Activated effector memory CD4-positive, alpha-beta T cell treated with anti-CD3 and anti-CD28 coated beads, Interleukin-2, amount 50 U/mL, for 16 hours (primary cell): ENCODE data around the gene CHRDL2.
A peak's percentile ranks its signal among the peaks of the same experiment; 100 is the strongest.
"Not testable (repeated sequence)": the region's sequence is repeated elsewhere in the genome, so short reads cannot be mapped to it uniquely, and the experiment has no call there.

Experiments
- DNase-seq: peaks from one replicate; pipeline ENCODE4 v3.0.0-alpha.2; 2020

Gene CHRDL2

GRCh38 chr11:74731301-74732094 lies at the start of gene CHRDL2:
Gene CHRDL2, minus strand, starts transcription at chr11:74731426. Its CDS starts 538 bp downstream, at chr11:74730888.
- no peak for DNase-seq

DNA sequence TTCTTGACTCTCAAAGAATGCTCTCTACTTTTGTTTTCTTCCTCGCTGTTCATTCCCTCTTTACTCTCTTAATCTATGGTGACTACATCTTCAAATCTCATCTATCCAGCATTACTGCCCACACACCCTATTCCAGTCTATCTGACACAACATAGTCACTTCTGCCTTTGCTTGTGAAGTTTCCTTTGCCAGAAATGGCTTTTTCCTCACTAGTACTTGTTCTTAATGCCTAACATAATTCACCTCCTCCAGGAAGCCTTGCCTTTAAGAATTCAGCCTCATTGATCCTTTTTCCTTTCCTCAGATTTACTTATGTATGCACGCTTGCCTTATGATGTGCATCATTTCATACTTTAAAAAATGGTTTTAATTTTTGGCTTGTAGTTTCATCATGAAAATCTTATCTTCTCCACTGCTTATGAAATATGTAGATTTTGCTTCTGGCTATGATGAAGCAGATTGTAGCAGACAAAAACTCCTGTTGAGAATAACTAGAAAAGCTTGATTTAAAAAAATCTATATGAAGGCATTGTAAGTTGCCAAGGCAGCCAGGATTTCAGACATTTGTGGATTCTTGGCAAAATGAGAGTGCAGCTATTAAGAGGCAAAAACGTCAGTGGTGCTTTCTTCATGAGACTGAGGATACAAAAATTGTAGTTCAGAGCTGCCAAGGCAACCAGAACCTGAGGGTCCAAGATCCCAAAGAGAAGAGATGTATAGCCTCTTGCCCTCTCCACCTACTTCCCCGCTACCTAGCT lies 49.2 kb upstream of the CHRDL2 start:
- no peak for DNase-seq

GRCh38 chr11:74778581-74778980 lies 47.4 kb upstream of the CHRDL2 start:
- no peak for DNase-seq

DNA sequence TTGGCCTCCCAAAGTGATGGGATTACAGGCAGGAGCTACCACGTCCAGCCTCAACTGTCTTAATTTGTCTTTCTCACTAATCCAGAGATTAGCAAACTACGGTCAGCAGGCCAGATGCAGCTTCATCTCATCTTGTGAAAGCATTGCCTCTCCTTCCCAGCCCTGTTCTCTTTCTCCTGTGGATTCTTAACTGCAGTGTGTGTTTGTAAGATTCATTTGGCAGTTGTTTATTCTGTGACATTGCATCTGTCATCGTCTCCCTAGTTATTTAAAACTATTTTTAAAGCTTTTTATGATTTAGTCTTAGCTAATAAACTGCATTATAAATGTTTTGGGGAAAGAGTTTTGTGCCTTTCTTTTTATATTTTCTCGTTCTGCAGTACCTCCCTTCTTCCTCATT lies 46.7 kb upstream of the CHRDL2 start:
- DNase-seq, result no peak

DNA sequence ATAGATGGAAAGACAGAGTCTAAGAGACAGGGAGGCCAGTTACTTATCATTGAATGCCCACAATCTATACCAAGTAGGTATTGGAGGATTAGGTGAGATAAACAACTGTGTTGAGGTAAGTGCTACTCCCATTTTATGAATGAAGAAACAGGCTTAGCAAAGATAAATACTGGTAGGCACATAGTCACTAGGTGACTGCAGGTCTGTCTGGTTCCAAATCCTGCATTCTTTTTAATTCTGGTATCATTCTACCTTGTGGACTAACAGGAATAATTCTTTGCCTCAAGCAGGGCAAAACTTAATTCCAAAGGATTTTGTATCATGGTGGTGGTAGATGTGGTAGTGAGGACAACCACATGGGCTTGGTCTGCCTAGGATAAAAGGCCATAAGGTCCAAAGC lies 45.8 kb upstream of the CHRDL2 start:
- DNase-seq, result no peak

- no peak for DNase-seq
Measured at GRCh38 chr11:74776546-74776945, 45.3 kb upstream of the CHRDL2 start.

GRCh38 chr11:74775762-74776161 lies 44.5 kb upstream of the CHRDL2 start:
- no peak for DNase-seq

- no peak for DNase-seq
Measured at GRCh38 chr11:74773476-74773875, 42.2 kb upstream of the CHRDL2 start.

DNA sequence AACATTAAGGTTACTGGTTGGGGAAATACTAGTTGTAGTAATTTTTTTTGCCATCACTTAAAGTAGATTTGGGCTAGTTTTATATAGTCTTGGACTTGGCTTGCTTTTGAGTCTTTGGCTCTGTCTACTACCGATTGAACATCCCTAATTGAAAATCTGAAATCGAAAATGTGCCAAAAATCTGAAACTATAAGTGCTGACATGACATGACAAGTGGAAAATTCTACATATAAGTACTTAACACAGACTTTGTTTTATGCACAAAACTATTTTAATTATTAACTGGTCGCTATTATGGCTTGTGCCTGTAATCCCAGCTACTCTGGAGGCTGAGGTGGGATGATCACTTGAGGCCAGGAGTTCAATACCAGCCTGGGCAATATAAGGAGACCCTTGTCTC lies 39.9 kb upstream of the CHRDL2 start:
- DNase-seq, result no peak

GRCh38 chr11:74770456-74770855 lies 39.2 kb upstream of the CHRDL2 start:
- DNase-seq, result no peak

DNA sequence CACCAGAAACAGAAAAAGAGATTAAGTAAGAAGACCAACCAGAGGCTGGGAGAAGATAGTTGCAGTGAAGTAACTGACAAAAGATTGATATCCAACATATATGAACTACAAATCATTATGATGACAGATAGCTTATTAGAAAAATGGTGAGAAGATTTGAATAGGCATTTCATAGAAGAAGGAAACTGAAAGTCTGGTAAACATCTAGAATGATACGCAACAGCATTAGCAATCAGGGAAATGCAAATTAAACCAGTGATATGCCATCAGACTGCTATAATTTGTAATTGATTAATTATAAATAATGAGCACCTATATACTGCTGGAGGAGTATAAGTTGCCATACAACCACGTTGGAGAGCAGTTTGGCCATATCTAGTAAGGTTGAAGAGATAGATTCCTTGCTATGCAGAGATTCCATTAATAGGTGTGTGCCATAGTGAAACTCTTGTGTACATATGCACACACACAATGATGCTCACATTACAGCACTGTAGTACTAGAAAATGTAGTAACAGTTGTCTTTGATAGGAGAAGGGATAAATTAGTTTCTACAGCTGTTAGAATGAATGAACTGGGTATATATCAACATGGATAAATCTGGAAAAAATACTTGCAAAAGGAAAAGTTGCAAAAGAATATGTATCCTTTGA lies 38.0 kb upstream of the CHRDL2 start:
- DNase-seq, result no peak

GRCh38 chr11:74768172-74768651 lies 37.0 kb upstream of the CHRDL2 start:
- DNase-seq, result peak; percentile 68

- no peak for DNase-seq
Measured at GRCh38 chr11:74766905-74767304, 35.7 kb upstream of the CHRDL2 start.

DNA sequence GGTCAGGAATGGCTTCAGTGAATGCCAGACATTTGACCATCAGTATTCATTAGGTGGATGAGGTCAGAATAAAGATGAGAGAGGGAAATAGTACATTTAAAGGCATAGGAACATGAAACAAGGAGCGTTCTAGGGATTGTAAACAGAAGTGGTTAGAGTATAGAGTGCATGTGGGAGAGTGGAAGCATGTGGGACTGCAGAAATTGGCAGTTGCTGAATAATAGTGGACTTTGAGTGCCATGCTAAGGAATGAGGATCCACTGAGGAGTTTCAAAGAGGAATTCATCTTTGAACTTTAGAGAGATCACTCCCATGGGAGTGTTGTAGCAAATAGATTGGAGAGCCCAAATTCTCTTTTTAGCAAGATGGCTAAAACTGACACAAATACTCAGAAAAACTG lies 25.3 kb upstream of the CHRDL2 start:
- DNase-seq, result no peak

- no peak for DNase-seq
Measured at GRCh38 chr11:74755395-74755995, 24.3 kb upstream of the CHRDL2 start.

DNA sequence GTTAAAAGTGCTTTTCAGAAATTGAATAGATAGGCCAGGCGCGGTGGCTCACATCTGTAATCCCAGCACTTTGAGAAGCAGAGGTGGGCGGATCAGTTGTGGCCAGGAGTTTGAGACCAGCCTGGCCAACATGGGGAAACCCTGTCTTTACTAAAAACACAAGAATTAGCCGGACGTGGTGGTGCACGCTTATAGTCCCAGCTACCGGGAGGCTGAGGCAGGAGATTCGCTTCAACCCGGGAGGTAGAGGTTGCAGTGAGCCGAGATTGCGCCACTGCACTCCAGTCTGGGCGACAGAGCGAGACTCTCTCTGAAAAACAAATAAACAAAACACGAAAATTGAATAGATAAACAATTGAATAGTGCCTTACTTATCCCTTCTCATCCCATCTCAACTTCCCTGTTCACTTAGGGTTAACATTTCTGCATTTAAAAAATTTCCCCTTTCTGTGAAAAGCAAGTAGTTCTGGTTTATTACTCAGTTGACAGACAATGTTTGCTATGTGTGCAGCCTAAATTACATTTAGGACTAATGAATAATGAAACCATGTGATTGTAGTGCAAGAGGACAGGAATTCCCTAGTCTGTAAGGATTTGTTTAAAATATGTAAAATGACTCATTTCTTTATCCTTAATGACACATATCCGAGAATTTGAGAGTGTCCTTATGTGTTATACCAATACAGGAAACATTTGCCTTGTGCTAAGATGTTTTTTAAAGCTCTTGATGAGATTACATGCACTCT lies 23.5 kb upstream of the CHRDL2 start:
- DNase-seq, result no peak

- no peak for DNase-seq
Measured at GRCh38 chr11:74751303-74751702, 20.1 kb upstream of the CHRDL2 start.

GRCh38 chr11:74750598-74750997 lies 19.4 kb upstream of the CHRDL2 start:
- not testable (repeated sequence) for DNase-seq

- no peak for DNase-seq
Measured at GRCh38 chr11:74749965-74750296, 18.7 kb upstream of the CHRDL2 start.

- peak; percentile 85 for DNase-seq
Measured at GRCh38 chr11:74749127-74749964, 18.1 kb upstream of the CHRDL2 start.
